ENCODE measurements around the gene ERICH6B.

The ERICH6B gene

GRCh38 chr13:45623516-45624090 is 8.1 kb upstream of the ERICH6B start:
- no peak overlapping the region for H3K4me3 Mint-ChIP-seq
- no peak overlapping the region for H3K27ac Mint-ChIP-seq
- DNase-seq (ENCODE audit: low spot score in 2 of 2) (no peak), ATAC-seq (no peak)
- no peaks in the 10 kb centered on the region for H3K36me3 Mint-ChIP-seq
- H3K9me3 Mint-ChIP-seq, result no peaks in the 10 kb centered on the region
- H3K4me1 Mint-ChIP-seq, result no peaks in the 10 kb centered on the region

DNA sequence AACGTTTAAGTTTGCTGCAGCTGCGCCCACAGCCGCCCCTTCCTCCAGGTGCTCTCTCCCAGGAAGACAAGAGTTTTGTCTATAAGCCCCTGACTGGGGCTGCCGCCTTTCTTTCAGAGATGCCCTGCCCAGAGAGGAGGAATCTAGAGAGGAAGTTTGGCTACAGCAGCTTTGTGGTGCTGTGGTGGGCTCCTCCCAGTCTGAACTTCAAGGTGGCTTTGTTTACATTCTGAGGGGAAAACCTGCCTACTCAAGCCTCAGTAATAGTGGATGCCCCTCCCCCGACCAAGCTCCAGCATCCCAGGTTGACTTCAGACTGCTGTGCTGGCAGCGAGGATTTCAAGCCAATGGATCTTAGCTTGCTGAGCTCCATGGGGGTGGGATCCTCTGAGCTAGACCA is 6.4 kb upstream of the ERICH6B start:
- Mint-ChIP-seq H3K27ac (no peak overlapping the region), H3K36me3 (no peaks in the 10 kb centered on the region), H3K4me3 (no peak overlapping the region), H3K4me1 (no peaks in the 10 kb centered on the region), H3K9me3 (no peaks in the 10 kb centered on the region)
- ATAC-seq (no peak), DNase-seq (ENCODE audit: low spot score in 2 of 2) (no peak)

- DNase-seq (ENCODE audit: low spot score in 2 of 2), result no peak
- H3K4me3 Mint-ChIP-seq, result no peak overlapping the region
- ATAC-seq, result no peak
- no peaks in the 10 kb centered on the region for H3K9me3 Mint-ChIP-seq
- no peaks in the 10 kb centered on the region for H3K4me1 Mint-ChIP-seq
- no peak overlapping the region for H3K27ac Mint-ChIP-seq
- no peaks in the 10 kb centered on the region for H3K36me3 Mint-ChIP-seq
These were observed 7.6 kb downstream of the ERICH6B start for GRCh38 chr13:45607931-45608330.

DNA sequence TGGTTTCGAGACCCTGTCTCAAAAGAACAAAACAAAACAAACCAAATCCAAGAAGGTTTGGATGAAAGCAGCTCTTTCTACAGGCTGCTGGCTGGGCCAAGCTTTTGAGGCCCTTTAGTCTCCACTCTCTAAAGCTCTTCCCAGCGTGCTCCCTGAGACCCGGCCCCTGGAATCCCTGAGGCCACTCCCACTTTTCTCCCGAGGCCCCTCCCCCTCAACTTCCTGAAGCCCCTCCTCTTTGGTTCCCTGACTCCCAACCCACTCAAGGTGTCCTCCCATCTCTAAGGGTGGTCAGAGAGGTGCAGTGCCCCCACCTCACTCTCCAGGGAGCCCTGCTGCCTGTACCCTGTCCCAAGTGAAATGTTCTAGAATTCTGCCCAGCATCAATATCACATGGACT is 10.6 kb downstream of the ERICH6B start:
- Mint-ChIP-seq H3K36me3 (no peaks in the 10 kb centered on the region), H3K4me1 (no peaks in the 10 kb centered on the region), H3K27ac (no peak overlapping the region), H3K4me3 (no peak overlapping the region), H3K9me3 (no peaks in the 10 kb centered on the region)
- ATAC-seq (no peak), DNase-seq (ENCODE audit: low spot score in 2 of 2) (no peak)

DNA sequence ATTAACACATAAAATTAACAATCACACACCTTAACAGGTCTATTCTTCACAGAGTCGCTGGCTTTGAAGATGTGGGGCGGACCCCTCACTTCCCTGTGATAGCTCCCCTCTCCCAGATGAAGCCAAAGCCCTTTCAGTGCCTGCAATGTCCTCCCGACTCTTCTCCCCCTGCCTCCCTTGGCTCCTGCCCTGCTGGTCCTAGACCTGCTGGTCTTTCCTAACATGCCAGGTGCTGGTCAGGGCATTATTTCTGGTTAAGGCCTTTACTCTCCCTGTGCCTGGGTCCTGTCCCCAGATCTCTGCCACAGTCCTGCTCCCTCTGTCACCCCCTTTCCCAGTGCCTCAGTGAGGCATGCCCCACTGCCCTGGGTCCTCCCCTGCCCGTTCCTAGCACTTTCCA is 12.2 kb downstream of the ERICH6B start:
- Mint-ChIP-seq H3K36me3 (no peaks in the 10 kb centered on the region), H3K4me3 (no peak overlapping the region), H3K4me1 (no peaks in the 10 kb centered on the region), H3K9me3 (no peaks in the 10 kb centered on the region), H3K27ac (no peak overlapping the region)
- ATAC-seq, result no peak
- no peak for DNase-seq (ENCODE audit: low spot score in 2 of 2)

DNA sequence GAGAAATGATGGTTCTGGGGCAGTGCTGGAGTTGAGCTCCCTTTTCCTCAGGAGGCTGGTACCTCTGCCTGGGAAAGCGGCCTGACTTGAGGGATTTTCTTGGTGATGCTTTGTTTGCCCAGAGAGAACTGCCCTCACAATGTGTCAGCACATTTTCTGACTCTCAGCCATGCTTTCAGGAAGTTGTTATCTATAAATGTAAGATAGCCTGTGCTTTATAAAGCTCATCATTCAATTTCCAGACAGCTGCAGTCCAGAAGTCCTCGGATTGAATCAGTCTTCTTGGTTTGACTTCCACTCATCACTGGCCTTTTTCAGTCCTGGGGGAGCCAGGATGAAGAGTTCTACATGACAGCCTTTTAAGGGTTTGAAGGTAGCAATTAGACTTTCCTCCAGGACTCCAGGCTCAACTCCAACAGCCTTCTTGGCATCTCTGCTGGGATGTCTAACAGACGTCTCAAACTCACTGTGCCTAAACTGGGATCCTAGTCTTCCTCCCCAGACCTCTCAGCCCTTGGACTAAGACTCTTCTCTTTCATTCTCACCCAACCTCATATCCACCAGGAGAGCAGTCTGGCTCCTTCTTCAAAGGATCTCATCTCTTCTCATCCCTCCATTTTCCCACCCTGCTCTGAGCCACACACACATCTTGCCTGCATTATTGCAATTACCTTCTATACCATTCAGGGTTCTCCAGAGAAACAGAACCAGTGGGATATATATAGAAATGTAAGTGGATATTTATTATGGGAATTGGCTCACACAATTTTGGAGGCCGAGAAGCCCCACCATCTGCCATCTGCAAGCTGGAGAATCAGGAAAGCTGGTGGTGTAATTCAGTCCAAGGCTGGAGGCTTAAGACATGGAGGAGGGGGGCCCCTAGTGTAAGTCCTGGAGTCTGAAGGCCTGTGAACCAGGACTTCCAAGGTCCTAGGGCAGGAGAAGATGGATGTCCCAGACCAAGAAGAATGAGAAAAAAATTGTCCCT is 13.1 kb downstream of the ERICH6B start:
- no peaks in the 10 kb centered on the region for H3K36me3 Mint-ChIP-seq
- H3K4me1 Mint-ChIP-seq, result no peaks in the 10 kb centered on the region
- DNase-seq (ENCODE audit: low spot score in 2 of 2), result no peak
- no peak for ATAC-seq
- H3K4me3 Mint-ChIP-seq, result no peak overlapping the region
- no peaks in the 10 kb centered on the region for H3K9me3 Mint-ChIP-seq
- no peak overlapping the region for H3K27ac Mint-ChIP-seq

DNA sequence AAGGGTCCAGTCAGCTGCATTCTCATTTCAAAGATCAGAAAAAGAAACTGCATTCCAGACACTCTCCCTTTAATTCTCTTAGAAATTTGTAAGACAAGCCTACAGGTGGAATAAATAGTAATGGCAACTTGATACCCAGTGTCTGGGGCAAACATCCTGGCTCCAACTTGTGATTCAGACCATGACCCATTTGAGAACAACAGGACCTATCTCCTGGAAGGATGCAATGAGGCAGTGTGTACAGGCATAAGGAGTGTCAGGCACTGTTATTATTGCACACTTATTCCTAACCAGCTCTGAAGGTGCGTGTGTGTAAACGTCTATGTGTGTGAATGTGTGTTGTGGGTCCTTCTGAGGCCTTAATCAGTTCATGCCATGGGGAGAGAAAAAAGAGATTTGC is 13.9 kb downstream of the ERICH6B start:
- no peak for ATAC-seq

DNA sequence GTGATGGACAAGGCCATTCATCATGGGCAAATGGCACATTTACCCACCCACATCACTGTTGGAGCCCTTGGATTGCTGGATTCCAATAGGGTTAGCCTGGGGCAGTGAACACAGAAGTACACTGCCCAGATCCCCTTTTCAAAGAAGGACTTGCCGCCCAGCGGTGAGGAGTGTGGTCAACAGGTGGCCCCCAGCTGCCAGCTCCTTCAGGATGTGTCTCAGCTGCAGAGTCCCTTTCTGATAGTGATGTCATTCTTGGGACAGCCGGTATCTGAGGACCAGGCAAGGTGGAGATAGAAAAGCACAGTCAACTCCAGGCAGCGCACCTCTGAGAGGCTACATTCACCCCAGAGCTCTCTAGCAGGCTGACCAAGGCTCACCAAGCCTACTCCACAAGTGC is 16.9 kb downstream of the ERICH6B start:
- Mint-ChIP-seq H3K4me1 (no peaks in the 10 kb centered on the region), H3K27ac (no peak overlapping the region), H3K9me3 (no peaks in the 10 kb centered on the region), H3K4me3 (no peak overlapping the region), H3K36me3 (no peaks in the 10 kb centered on the region)
- ATAC-seq, result no peak
- no peak for DNase-seq (ENCODE audit: low spot score in 2 of 2)

More for the DNA sequence above, 13.9 kb downstream of the ERICH6B start:
- Mint-ChIP-seq H3K9me3 (no peaks in the 10 kb centered on the region), H3K4me1 (no peaks in the 10 kb centered on the region), H3K36me3 (no peaks in the 10 kb centered on the region), H3K27ac (no peak overlapping the region), H3K4me3 (no peak overlapping the region)
- no peak for DNase-seq (ENCODE audit: low spot score in 2 of 2)

GRCh38 chr13:45596800-45597475 is 18.6 kb downstream of the ERICH6B start:
- ATAC-seq (no peak), DNase-seq (ENCODE audit: low spot score in 2 of 2) (no peak)
- no peak overlapping the region for H3K4me3 Mint-ChIP-seq
- H3K9me3 Mint-ChIP-seq, result no peaks in the 10 kb centered on the region
- no peaks in the 10 kb centered on the region for H3K4me1 Mint-ChIP-seq
- no peak overlapping the region for H3K27ac Mint-ChIP-seq
- no peaks in the 10 kb centered on the region for H3K36me3 Mint-ChIP-seq

DNA sequence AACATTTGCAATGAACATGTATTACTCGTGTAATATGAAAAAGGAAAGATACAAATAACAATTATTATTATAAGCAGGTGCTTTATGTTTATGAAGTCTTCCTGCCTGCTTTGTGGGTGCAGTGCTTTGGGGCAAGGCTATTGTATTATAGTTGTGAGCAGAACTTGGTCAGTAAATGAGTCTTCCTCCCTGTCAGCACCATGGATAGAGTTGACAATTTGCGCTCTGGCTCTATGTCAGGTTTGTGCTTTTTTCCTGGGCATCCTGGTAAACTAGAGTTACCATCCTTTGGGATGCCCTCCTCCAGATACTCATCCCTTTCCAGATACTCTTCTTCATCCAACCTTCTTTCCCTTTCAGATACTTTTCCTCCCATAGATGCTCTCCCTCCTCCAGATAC is 19.6 kb downstream of the ERICH6B start:
- DNase-seq (ENCODE audit: low spot score in 2 of 2) (no peak), ATAC-seq (no peak)
- Mint-ChIP-seq H3K36me3 (no peaks in the 10 kb centered on the region), H3K4me1 (no peaks in the 10 kb centered on the region), H3K27ac (no peak overlapping the region), H3K9me3 (no peaks in the 10 kb centered on the region), H3K4me3 (no peak overlapping the region)

DNA sequence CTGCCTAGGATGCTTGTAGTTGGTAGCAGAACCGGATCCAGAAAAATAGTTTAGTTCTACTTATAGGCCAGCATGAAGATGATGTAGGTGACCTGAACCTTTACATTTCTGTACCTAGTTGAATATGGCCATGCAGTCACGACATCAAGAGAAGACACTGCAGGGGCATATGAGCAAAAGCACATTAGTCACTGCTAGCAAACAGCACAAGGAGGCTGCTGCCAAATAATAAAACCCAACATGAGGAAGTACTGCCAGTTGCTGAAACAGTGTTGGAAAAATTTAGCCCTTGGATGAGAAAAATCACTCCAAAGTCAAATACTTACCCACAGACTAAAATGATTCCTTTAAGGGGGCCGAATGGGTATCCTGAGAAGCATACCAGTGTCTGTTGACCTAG is 20.8 kb downstream of the ERICH6B start:
- no peaks in the 10 kb centered on the region for H3K9me3 Mint-ChIP-seq
- no peak overlapping the region for H3K27ac Mint-ChIP-seq
- H3K4me3 Mint-ChIP-seq, result no peak overlapping the region
- H3K36me3 Mint-ChIP-seq, result no peaks in the 10 kb centered on the region
- DNase-seq (ENCODE audit: low spot score in 2 of 2) (no peak), ATAC-seq (no peak)
- H3K4me1 Mint-ChIP-seq, result no peaks in the 10 kb centered on the region

- Mint-ChIP-seq H3K36me3 (no peaks in the 10 kb centered on the region), H3K4me1 (no peaks in the 10 kb centered on the region), H3K4me3 (no peak overlapping the region), H3K9me3 (no peaks in the 10 kb centered on the region), H3K27ac (no peak overlapping the region)
- ATAC-seq (no peak), DNase-seq (ENCODE audit: low spot score in 2 of 2) (no peak)
These were observed 21.3 kb downstream of the ERICH6B start for GRCh38 chr13:45594227-45594626.

GRCh38 chr13:45592758-45593157 is 22.8 kb downstream of the ERICH6B start:
- Mint-ChIP-seq H3K4me3 (no peak overlapping the region), H3K36me3 (no peaks in the 10 kb centered on the region), H3K27ac (no peak overlapping the region), H3K4me1 (no peaks in the 10 kb centered on the region), H3K9me3 (no peaks in the 10 kb centered on the region)
- ATAC-seq (no peak), DNase-seq (ENCODE audit: low spot score in 2 of 2) (no peak)

DNA sequence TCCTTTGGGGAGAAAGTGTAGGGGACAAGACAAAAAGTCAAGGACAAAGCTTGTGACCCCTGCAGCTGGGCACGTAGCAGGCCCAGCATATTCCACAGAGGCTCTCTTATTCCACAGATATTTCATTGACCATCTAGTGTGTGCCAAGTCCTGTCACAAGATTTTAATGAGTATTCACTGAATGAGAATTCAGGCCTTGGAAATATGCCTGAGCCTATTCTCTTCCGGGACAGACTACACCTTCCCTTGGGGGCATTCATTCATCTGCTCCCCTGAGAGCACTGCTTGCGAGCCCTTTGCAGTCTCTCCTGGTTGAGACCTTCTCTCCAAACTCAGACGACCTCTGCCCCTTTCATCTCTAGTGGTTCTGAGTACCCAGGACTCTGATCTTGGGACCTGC is 25.5 kb downstream of the ERICH6B start:
- no peak overlapping the region for H3K27ac Mint-ChIP-seq

DNA sequence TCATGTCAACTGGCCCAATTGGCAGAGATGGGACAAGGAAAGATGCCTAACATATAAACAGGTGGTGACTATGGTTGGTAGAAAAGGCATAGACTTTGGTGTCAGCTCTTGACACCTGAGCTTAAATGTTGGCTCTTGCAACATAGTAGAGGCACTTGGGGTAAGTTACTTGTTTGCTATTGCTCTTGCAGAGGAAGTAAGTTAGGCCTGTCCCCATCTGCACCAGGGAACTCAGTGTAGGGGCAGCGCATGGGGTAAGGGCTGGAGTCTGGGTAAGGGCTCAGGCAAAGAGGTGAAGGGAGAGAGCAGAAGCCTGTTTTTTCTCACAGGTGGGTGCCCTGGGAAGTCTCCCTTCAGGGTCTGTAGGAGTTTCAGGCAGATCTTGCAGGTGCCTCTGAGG is 27.6 kb downstream of the ERICH6B start:
- H3K4me1 Mint-ChIP-seq, result no peaks in the 10 kb centered on the region
- no peak overlapping the region for H3K4me3 Mint-ChIP-seq
- H3K9me3 Mint-ChIP-seq, result no peaks in the 10 kb centered on the region
- H3K36me3 Mint-ChIP-seq, result no peaks in the 10 kb centered on the region
- no peak overlapping the region for H3K27ac Mint-ChIP-seq
- no peak for DNase-seq (ENCODE audit: low spot score in 2 of 2)
- peak; percentile 8 for ATAC-seq

More for the DNA sequence above, 25.5 kb downstream of the ERICH6B start:
- Mint-ChIP-seq H3K36me3 (no peaks in the 10 kb centered on the region), H3K9me3 (no peaks in the 10 kb centered on the region), H3K4me3 (no peak overlapping the region), H3K4me1 (no peaks in the 10 kb centered on the region)
- ATAC-seq (no peak), DNase-seq (ENCODE audit: low spot score in 2 of 2) (no peak)

- DNase-seq (ENCODE audit: low spot score in 2 of 2), result no peak
- H3K4me1 Mint-ChIP-seq, result no peaks in the 10 kb centered on the region
- no peaks in the 10 kb centered on the region for H3K36me3 Mint-ChIP-seq
- ATAC-seq, result no peak
- H3K9me3 Mint-ChIP-seq, result no peaks in the 10 kb centered on the region
- H3K27ac Mint-ChIP-seq, result no peak overlapping the region
- no peak overlapping the region for H3K4me3 Mint-ChIP-seq
These were observed 30.7 kb downstream of the ERICH6B start for GRCh38 chr13:45584816-45585215.

Data from stimulated activated effector memory CD8-positive, alpha-beta T cell treated with anti-CD3 and anti-CD28 coated beads, Interleukin-12 subunit alpha, Interleukin-12 subunit beta, amount 100 ng/mL, for 72 hours (primary cell).